Caco-2 (cell line): ENCODE data around the gene HP1BP3. TPM values are rescaled to one million over a fixed set of nuclear protein-coding genes. Genes with fewer than 3 reads are reported as not detected.
"Not testable (repeated sequence)": the region's sequence is repeated elsewhere in the genome, so short reads cannot be mapped to it uniquely, and the experiment has no call there.

Source experiments
- BruUV-seq: library from RNA; stranded (reverse); fragments of 400-500 nt; replicated peaks from 2 replicates; lab custom pipeline; 2021; lab: Mats Ljungman, UMichigan
- CTCF ChIA-PET: fragments of 300-600 bp; sonication (Branson Sonifier 250); formaldehyde crosslinking; loops from one replicate; lab custom pipeline; 2022; ENCODE audit warnings: antibody characterized with exemption; lab: Charles Lee
- POLR2A ChIA-PET: fragments of 300-600 bp; sonication (Branson Sonifier 250); formaldehyde crosslinking; loops from one replicate; lab custom pipeline; 2022; ENCODE audit warnings: antibody characterized with exemption; lab: Charles Lee
- DNase-seq, 2 experiments: peaks; one replicate each; pipeline versions ENCODE4 v3.0.0 to v3.0.0-alpha.2; 2020 to 2022
- H3K27me3 ChIP-seq: replicated peaks from 2 replicates; pipeline ENCODE4 v1.6.0; 2011; ENCODE audit warnings: low read length; ENCODE audit not compliant: control insufficient read depth, insufficient read depth
- H3K36me3 ChIP-seq: 2 replicates; pipeline ENCODE4 v1.5.1; 2011; ENCODE audit warnings: low read length; ENCODE audit not compliant: control insufficient read depth, insufficient read depth
- H3K4me1 ChIP-seq: fragments of 250-450 bp; sonication (Bioruptor Pico); 2 replicates; pipeline ENCODE4 v1.5.1; 2020; ENCODE audit warnings: mild to moderate bottlenecking
- H3K4me3 ChIP-seq: 2 replicates; pipeline ENCODE4 v1.5.1; 2011; ENCODE audit warnings: low read depth, mild to moderate bottlenecking, control low read depth, low read length
- H3K9me3 ChIP-seq: fragments of 250-450 bp; sonication (Bioruptor Pico); 2 replicates; pipeline ENCODE4 v1.5.1; 2020; ENCODE audit warnings: mild to moderate bottlenecking, moderate library complexity
- H3K27ac Mint-ChIP-seq: one replicate; pipeline ENCODE4 v1.8.0; 2022; ENCODE audit warnings: mixed read lengths; ENCODE audit not compliant: unreplicated experiment
- H3K27me3 Mint-ChIP-seq: one replicate; pipeline ENCODE4 v1.8.0; 2022; ENCODE audit warnings: mixed read lengths; ENCODE audit not compliant: insufficient read depth, unreplicated experiment
- H3K36me3 Mint-ChIP-seq: one replicate; pipeline ENCODE4 v1.8.0; 2022; ENCODE audit warnings: mild to moderate bottlenecking, mixed read lengths; ENCODE audit not compliant: insufficient read depth, unreplicated experiment
- H3K4me1 Mint-ChIP-seq: one replicate; pipeline ENCODE4 v1.8.0; 2022; ENCODE audit warnings: low read depth, mixed read lengths; ENCODE audit not compliant: unreplicated experiment
- H3K4me3 Mint-ChIP-seq: one replicate; pipeline ENCODE4 v1.8.0; 2022; ENCODE audit warnings: mild to moderate bottlenecking, moderate library complexity, mixed read lengths; ENCODE audit not compliant: unreplicated experiment
- H3K9me3 Mint-ChIP-seq: one replicate; pipeline ENCODE4 v1.8.0; 2022; ENCODE audit warnings: mixed read lengths; ENCODE audit not compliant: unreplicated experiment
- intact Hi-C: fragments of 100-400 bp; cut with micrococcal nuclease; formaldehyde crosslinking; loops from one replicate; pipeline ENCODE4 v1.10.0; 2022; ENCODE audit not compliant: unreplicated experiment
- total RNA-seq: library from RNA; stranded (reverse); gene quantifications from 2 replicates; pipeline ENCODE4 v1.2.3, GENCODE V29; 2022
- TF ChIP-seq, protein P1 (sequence below), 2 experiments: fragments of 200-600 bp in 1 of 2; IDR thresholded peaks; 1 replicate in 1 of 2; 2 replicates in 1 of 2; pipeline versions ENCODE4 v1.5.1 to v1.8.0; 2011 to 2022; ENCODE audit warnings: antibody characterized with exemption in 1 of 2, control low read depth in 1 of 2, inconsistent platforms in 1 of 2, low read depth in 1 of 2, low read length in 1 of 2, mild to moderate bottlenecking in 1 of 2, moderate library complexity in 1 of 2; ENCODE audit not compliant: insufficient read depth in 1 of 2, severe bottlenecking in 1 of 2, unreplicated experiment in 1 of 2

Gene HP1BP3
- total RNA-seq, 1 experiment from 2014 or later = 240 TPM

DNA sequence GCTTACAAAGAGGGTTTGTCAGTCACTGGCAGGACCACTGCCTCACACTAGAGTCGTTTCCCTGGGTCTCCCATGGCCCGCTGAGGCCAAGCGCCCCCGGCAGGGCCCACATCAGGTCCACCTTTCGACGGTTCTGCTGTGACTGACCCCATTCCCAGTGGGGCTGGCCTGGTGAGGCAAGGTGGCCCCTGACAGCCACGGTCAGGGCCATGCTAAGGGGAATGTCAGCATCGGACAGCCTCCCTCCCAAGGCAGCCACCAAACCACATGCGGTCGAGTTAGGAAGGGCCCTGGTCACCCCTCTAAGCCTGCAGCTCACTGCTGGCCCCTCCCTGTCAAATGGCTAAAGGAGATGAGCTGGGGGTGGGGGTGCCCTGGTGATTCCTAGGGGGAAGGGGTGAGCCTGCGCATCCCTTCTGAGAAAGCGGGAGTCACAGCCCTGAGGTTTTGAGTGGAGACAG is 66.4 kb downstream of the HP1BP3 start:
- Histone ChIP-seq H3K4me3 (no peak overlapping the region), H3K4me1 (peaks cover 11% of the 10 kb centered on the region), H3K27me3 (no peaks in the 10 kb centered on the region), H3K9me3 (no peaks in the 10 kb centered on the region), H3K36me3 (no peaks in the 10 kb centered on the region)
- Mint-ChIP-seq H3K4me3 (no peak overlapping the region), H3K27ac (no peak overlapping the region), H3K9me3 (no peaks in the 10 kb centered on the region), H3K4me1 (peaks cover 6% of the 10 kb centered on the region), H3K36me3 (no peaks in the 10 kb centered on the region), H3K27me3 (peaks cover 3% of the 10 kb centered on the region)
- intact Hi-C loops = no loop called here
- CTCF ChIA-PET = no interaction called here
- TF ChIP-seq, protein P1, sequence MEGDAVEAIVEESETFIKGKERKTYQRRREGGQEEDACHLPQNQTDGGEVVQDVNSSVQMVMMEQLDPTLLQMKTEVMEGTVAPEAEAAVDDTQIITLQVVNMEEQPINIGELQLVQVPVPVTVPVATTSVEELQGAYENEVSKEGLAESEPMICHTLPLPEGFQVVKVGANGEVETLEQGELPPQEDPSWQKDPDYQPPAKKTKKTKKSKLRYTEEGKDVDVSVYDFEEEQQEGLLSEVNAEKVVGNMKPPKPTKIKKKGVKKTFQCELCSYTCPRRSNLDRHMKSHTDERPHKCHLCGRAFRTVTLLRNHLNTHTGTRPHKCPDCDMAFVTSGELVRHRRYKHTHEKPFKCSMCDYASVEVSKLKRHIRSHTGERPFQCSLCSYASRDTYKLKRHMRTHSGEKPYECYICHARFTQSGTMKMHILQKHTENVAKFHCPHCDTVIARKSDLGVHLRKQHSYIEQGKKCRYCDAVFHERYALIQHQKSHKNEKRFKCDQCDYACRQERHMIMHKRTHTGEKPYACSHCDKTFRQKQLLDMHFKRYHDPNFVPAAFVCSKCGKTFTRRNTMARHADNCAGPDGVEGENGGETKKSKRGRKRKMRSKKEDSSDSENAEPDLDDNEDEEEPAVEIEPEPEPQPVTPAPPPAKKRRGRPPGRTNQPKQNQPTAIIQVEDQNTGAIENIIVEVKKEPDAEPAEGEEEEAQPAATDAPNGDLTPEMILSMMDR (IDR thresholded peaks at IDR 0.05; ENCODE audit: insufficient read depth in 1 of 2, low read depth in 1 of 2, low read length in 1 of 2, severe bottlenecking in 1 of 2, unreplicated experiment in 1 of 2) = no peak
- no peak for DNase-seq
- POLR2A ChIA-PET = no interaction called here
- no TSS peak for BruUV-seq

DNA sequence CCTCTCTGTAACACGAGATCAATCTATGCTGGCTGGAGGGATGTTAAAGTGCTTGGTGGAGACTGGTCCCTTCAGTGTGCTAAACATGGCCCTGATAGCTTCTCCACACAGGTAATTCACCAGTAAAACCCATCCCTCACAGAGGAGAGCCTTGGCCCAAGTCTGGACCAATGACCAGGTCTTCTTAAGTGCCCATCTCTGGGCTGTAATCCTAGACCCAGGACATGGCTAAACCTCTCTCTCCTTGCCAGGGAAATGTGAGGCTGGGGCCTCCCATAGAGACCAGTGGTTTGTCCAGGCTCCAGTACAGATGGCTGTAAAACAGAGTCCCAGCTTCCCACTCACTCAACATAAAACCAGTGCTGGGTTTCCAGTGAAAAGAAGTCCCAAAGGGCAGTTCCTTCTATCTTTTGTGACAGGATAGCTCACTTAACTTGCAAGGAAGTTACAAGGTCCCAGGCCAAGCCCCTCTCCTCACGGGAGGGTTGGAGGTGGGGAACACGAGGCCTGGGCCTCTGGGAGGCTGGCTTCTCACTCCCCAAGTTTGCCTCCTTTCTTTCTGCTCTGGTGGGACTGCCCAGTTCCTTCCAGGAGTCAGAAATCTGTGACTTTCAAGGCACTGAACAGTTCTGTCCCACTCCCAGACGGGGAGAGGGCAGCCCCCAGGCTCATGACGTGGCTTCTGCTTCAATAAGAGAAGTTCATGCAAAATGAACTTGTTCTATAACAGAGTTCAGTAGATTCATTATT is 67.1 kb downstream of the HP1BP3 start:
- H3K4me3 ChIP-seq = no peak overlapping the region
- Mint-ChIP-seq H3K27me3 (peaks cover 3% of the 10 kb centered on the region), H3K9me3 (no peaks in the 10 kb centered on the region), H3K27ac (no peak overlapping the region), H3K4me1 (peaks cover 6% of the 10 kb centered on the region), H3K36me3 (no peaks in the 10 kb centered on the region), H3K4me3 (no peak overlapping the region)
- ChIA-PET CTCF (no interaction called here), POLR2A (no interaction called here)
- intact Hi-C loops = no loop called here
- no peaks in the 10 kb centered on the region for H3K9me3 ChIP-seq
- H3K4me1 ChIP-seq = peaks cover 11% of the 10 kb centered on the region
- H3K36me3 ChIP-seq = no peaks in the 10 kb centered on the region
- no peaks in the 10 kb centered on the region for H3K27me3 ChIP-seq
- BruUV-seq = no TSS peak
- TF ChIP-seq, protein P1 (IDR thresholded peaks at IDR 0.05; ENCODE audit: insufficient read depth in 1 of 2, low read depth in 1 of 2, low read length in 1 of 2, severe bottlenecking in 1 of 2, unreplicated experiment in 1 of 2) = no peak
- DNase-seq = no peak

DNA sequence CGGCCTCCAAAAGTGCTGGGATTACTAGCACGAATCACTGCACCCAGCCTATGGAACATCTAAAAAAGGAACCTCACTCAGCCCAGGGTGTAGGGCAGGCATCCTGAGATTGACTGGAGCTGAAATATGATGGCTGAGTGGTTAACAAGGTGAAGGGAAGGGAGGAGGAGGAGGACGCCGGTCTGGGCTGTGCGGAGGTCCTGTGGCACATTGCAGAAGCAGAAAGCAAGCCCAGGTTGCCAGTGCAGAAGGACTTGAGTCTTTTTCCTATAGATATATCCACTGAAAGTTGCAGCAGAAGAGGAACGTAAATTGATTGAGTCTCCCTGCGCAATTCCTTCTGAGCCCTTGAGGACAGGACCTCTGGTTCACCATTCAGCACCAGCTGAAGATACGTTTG is 67.8 kb downstream of the HP1BP3 start:
- no peak for DNase-seq
- Histone ChIP-seq H3K27me3 (no peaks in the 10 kb centered on the region), H3K4me3 (no peak overlapping the region), H3K36me3 (no peaks in the 10 kb centered on the region), H3K9me3 (no peaks in the 10 kb centered on the region), H3K4me1 (peaks cover 11% of the 10 kb centered on the region)
- TF ChIP-seq, protein P1 (IDR thresholded peaks at IDR 0.05; ENCODE audit: insufficient read depth in 1 of 2, low read depth in 1 of 2, low read length in 1 of 2, severe bottlenecking in 1 of 2, unreplicated experiment in 1 of 2) = no peak
- ChIA-PET CTCF (interaction anchor here (1.9 kb wide), 1 partner anchor 22 kb away, joined by 11 read pairs; no protein-coding TSS in a partner anchor), POLR2A (no interaction called here)
- Mint-ChIP-seq H3K4me3 (peak overlapping the region; percentile 71), H3K9me3 (no peaks in the 10 kb centered on the region), H3K27me3 (peaks cover 3% of the 10 kb centered on the region), H3K4me1 (peaks cover 6% of the 10 kb centered on the region), H3K27ac (no peak overlapping the region), H3K36me3 (no peaks in the 10 kb centered on the region)
- intact Hi-C loops = no loop called here
- no TSS peak for BruUV-seq

DNA sequence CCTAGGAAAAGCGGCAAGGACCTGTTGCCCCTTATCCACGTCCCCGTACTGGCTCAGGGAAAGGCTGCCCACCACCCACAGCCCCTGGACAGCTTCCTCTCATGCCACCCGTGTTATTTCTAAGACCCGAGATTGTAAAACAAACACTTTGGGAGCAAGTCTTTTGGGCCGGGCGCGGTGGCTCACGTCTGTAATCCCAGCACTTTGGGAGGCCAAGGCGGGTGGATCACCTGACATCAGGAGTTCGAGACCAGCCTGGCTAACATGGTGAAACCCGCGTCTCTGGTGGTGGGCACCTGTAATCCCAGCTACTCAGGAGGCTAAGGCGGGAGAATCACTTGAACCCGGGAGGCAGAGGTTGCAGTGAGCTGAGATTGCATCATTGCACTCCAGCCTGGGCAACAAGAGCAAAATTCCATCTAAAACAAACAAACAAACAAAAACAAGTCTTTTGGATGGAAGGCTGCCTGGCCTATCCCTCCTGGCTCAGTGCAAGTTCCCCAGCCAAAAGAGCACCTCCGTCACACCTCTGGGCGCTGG is 68.7 kb downstream of the HP1BP3 start:
- peak overlapping the region; percentile 71 for H3K4me3 Mint-ChIP-seq
- H3K36me3 Mint-ChIP-seq, H3K9me3 Mint-ChIP-seq, H3K27ac Mint-ChIP-seq, intact Hi-C loops, BruUV-seq, DNase-seq, H3K36me3 ChIP-seq, H3K27me3 ChIP-seq, H3K9me3 ChIP-seq, H3K27me3 Mint-ChIP-seq, H3K4me1 Mint-ChIP-seq: not testable (repeated sequence)
- H3K4me3 ChIP-seq = peak overlapping the region; percentile 58
- H3K4me1 ChIP-seq = peaks cover 11% of the 10 kb centered on the region
- POLR2A ChIA-PET = interaction anchor here (0.8 kb wide), 1 partner anchor 22 kb away, joined by 5 read pairs; no protein-coding TSS in a partner anchor
- CTCF ChIA-PET = interaction anchor here (0.7 to 1.9 kb wide), 2 partner anchors 15 to 22 kb away, joined by 4 to 11 read pairs; no protein-coding TSS in a partner anchor
